K562 (cell line): ENCODE measurements around the gene ITPR3.
A peak's percentile ranks its signal among the peaks of the same experiment; 100 is the strongest.

Source experiments
- CEBPB ChIP-seq: fragments of 450-650 bp; IDR thresholded peaks from 2 replicates; pipeline ENCODE4 v1.6.1; 2016; ENCODE audit warnings: missing genetic modification characterization, missing compliant biosample characterization
- CTCF ChIP-seq, 3 experiments: IDR thresholded peaks in 2 of 3; conservative IDR thresholded peaks in 1 of 3; 2 replicates each; pipeline ENCODE4 v1.5.1; 2011 to 2012; ENCODE audit warnings: low read length in 3 of 3, mild to moderate bottlenecking in 3 of 3, control low read depth in 2 of 3, improper control_type of control experiment in 1 of 3, inconsistent platforms in 1 of 3, low read depth in 1 of 3, mixed read lengths in 1 of 3, moderate library complexity in 1 of 3; ENCODE audit not compliant: insufficient read depth in 2 of 3
- GABPA ChIP-seq: fragments of 200-800 bp; sonication (Bioruptor generic); conservative IDR thresholded peaks from 2 replicates; pipeline ENCODE4 v1.6.1; 2016; ENCODE audit warnings: low read depth, missing genetic modification characterization, missing compliant biosample characterization
- POLR2AphosphoS2 ChIP-seq: IDR thresholded peaks from 2 replicates; pipeline ENCODE4 v1.6.1; 2012; ENCODE audit warnings: low read length, improper control_type of control experiment
- SIRT6 ChIP-seq: IDR thresholded peaks from one replicate; pipeline ENCODE4 v1.6.1; 2012; ENCODE audit warnings: low read depth, mild to moderate bottlenecking, control low read depth, inconsistent platforms, low read length, moderate library complexity
- TF ChIP-seq, protein P1 (sequence below): fragments of 250-450 bp; sonication (Bioruptor Pico); IDR thresholded peaks from 2 replicates; pipeline ENCODE4 v1.4.0; 2020
- TF ChIP-seq, protein P2 (sequence below): sonication (generic); formaldehyde crosslinking; IDR thresholded peaks from 2 replicates; pipeline ENCODE4 v1.9.0; 2022; ENCODE audit warnings: mild to moderate bottlenecking, missing genetic modification reagents
- TF ChIP-seq, protein P3 (sequence below): fragments of 250-450 bp; sonication (Bioruptor Pico); IDR thresholded peaks from 2 replicates; pipeline ENCODE4 v1.8.0; 2021; ENCODE audit warnings: moderate library complexity, mild to moderate bottlenecking, inconsistent platforms

DNA sequence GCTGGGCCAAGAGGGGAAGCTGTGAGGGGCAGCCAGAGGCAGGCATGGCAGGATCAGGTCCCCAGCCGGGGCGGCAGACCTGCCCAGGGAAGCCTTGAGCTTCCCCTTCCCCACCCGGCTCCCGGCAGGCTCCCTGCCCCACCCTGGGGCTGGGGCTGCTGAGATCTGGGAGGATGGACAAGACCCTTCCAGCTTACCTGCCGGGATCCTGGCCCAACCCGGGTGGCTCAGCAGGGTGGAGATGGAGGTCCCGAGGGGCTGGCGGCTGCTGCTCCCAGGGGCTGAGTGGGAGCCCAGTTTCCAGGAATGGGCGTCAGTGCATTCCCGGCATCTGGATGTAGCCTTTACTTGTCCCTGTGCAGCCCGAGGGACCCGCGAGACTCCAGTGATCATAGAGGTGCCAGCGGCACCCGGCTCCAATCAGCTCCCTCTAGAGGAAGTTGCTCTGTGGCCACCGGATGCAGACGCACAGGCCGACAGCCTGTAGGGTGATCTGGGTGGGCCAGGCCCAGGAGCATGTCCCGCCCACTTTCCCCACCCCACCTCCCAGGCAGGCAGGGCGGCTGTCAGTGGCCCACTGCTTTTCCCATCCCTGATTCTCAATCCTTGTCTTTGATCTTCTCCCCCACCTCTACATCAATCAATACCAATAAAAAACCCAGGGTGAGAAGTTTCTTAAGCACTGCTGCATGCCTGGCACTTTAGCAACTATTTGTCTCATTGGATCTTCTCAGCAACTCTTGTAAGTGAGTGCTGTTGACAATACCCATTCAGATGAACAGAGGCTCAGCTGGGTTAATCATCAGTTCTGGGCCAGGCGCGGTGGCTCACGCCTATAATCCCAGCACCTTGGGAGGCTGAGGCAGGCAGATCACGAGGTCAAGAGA is 41.1 kb upstream of the ITPR3 start, which contains the start of gene BAK1:
- TF ChIP-seq CEBPB (tag), result no peak
- TF ChIP-seq, protein P1, sequence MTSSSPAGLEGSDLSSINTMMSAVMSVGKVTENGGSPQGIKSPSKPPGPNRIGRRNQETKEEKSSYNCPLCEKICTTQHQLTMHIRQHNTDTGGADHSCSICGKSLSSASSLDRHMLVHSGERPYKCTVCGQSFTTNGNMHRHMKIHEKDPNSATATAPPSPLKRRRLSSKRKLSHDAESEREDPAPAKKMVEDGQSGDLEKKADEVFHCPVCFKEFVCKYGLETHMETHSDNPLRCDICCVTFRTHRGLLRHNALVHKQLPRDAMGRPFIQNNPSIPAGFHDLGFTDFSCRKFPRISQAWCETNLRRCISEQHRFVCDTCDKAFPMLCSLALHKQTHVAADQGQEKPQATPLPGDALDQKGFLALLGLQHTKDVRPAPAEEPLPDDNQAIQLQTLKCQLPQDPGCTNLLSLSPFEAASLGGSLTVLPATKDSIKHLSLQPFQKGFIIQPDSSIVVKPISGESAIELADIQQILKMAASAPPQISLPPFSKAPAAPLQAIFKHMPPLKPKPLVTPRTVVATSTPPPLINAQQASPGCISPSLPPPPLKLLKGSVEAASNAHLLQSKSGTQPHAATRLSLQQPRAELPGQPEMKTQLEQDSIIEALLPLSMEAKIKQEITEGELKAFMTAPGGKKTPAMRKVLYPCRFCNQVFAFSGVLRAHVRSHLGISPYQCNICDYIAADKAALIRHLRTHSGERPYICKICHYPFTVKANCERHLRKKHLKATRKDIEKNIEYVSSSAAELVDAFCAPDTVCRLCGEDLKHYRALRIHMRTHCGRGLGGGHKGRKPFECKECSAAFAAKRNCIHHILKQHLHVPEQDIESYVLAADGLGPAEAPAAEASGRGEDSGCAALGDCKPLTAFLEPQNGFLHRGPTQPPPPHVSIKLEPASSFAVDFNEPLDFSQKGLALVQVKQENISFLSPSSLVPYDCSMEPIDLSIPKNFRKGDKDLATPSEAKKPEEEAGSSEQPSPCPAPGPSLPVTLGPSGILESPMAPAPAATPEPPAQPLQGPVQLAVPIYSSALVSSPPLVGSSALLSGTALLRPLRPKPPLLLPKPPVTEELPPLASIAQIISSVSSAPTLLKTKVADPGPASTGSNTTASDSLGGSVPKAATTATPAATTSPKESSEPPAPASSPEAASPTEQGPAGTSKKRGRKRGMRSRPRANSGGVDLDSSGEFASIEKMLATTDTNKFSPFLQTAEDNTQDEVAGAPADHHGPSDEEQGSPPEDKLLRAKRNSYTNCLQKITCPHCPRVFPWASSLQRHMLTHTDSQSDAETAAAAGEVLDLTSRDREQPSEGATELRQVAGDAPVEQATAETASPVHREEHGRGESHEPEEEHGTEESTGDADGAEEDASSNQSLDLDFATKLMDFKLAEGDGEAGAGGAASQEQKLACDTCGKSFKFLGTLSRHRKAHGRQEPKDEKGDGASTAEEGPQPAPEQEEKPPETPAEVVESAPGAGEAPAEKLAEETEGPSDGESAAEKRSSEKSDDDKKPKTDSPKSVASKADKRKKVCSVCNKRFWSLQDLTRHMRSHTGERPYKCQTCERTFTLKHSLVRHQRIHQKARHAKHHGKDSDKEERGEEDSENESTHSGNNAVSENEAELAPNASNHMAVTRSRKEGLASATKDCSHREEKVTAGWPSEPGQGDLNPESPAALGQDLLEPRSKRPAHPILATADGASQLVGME, result no peak
- TF ChIP-seq CTCF (IDR thresholded peaks at IDR 0.05 in 2 of 3, conservative IDR thresholded peaks at IDR 0.05 in 1 of 3; ENCODE audit: insufficient read depth in 2 of 3, low read depth in 1 of 3, low read length in 3 of 3), result peak; percentile 76 to 88 (median 81)
- no peak for TF ChIP-seq POLR2AphosphoS2
- TF ChIP-seq, protein P2, sequence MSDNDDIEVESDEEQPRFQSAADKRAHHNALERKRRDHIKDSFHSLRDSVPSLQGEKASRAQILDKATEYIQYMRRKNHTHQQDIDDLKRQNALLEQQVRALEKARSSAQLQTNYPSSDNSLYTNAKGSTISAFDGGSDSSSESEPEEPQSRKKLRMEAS (CRISPR knock-in tag), result no peak
- no peak for TF ChIP-seq SIRT6
- TF ChIP-seq, protein P3, sequence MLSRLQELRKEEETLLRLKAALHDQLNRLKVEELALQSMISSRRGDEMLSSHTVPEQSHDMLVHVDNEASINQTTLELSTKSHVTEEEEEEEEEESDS (CRISPR knock-in tag), result no peak
- TF ChIP-seq GABPA, result peak; percentile 94
